Right lobe of liver (tissue), 6 donors: ENCODE results near the gene CHD9NB. TPM values are rescaled to one million over a fixed set of nuclear protein-coding genes. Genes with fewer than 3 reads are reported as not detected.
A peak's percentile ranks its signal among the peaks of the same experiment; 100 is the strongest.

Experiments
- ATAC-seq, 4 donors: fragments of 200-7000 bp; cut with Tn5 transposase; one replicate each; pipeline ENCODE4 v1.9.1; 2020; ENCODE audit warnings: mild to moderate bottlenecking in 4 of 4, moderate library complexity in 4 of 4
- DNase-seq, 3 donors: peaks; one replicate each; pipeline ENCODE4 v3.0.0-alpha.2; 2020
- H3K27ac ChIP-seq, 3 donors: fragments of 200-600 bp; one replicate each; pipeline ENCODE4 v1.8.0; 2022
- H3K27me3 ChIP-seq, 2 donors: fragments of 200-600 bp; one replicate each; pipeline ENCODE4 v1.8.0; 2022
- H3K36me3 ChIP-seq, 4 donors: fragments of 200-600 bp; sonication (generic) in 1 of 4; one replicate each; pipeline versions ENCODE4 v1.5.1 to v1.8.0; 2017 to 2022; ENCODE audit warnings: control low read depth in 1 of 4
- H3K4me1 ChIP-seq, 4 donors: fragments of 200-600 bp; sonication (generic) in 1 of 4; one replicate each; pipeline versions ENCODE4 v1.5.1 to v1.8.0; 2017 to 2022; ENCODE audit warnings: control low read depth in 1 of 4
- H3K4me3 ChIP-seq, 3 donors: fragments of 200-600 bp; one replicate each; pipeline ENCODE4 v1.8.0; 2022
- H3K9me3 ChIP-seq, 4 donors: fragments of 200-600 bp; sonication (generic) in 1 of 4; one replicate each; pipeline versions ENCODE4 v1.5.1 to v1.8.0; 2017 to 2022; ENCODE audit warnings: control low read depth in 1 of 4
- POLR2A ChIP-seq: fragments of 450-650 bp; IDR thresholded peaks from one replicate; pipeline ENCODE4 v1.6.1; 2017; ENCODE audit warnings: antibody characterized with exemption, mild to moderate bottlenecking
- WGBS: methylation state at CpG from one replicate; pipeline ENCODE4 v1.1.6; 2018; ENCODE audit warnings: low coverage, low lambda C conversion rate; ENCODE audit not compliant: insufficient coverage; ENCODE audit errors: missing lambda C conversion rate; 5-methylcytosine and 5-hydroxymethylcytosine counted together
- intact Hi-C, 2 donors: fragments of 100-400 bp; cut with DNase I; formaldehyde crosslinking; loops; one replicate each; pipeline versions ENCODE4 v1.11.2 to v1.14.1; 2022
- total RNA-seq, 6 experiments: library from RNA; depleted of rRNA in 2 of 6; stranded (reverse); fragments of >200 nt in 2 of 6; fragmentation: NEBNext Ultra II Directional in 3 of 6; extraction: Animal tissue kit (Norgen Biotek cat#: 25700) in 3 of 6; gene quantifications; one replicate each; pipeline versions ENCODE4 v1.1.0 to v1.2.4, GENCODE V29; 2016 to 2023
- TF ChIP-seq, protein P1 (sequence below), 4 donors: fragments of 200-600 bp in 3 of 4; fragments of 450-650 bp in 1 of 4; IDR thresholded peaks; one replicate each; pipeline versions ENCODE4 v1.5.1 to v1.8.0; 2016 to 2022; ENCODE audit warnings: antibody characterized with exemption in 4 of 4, mild to moderate bottlenecking in 2 of 4
- donor health status: DM: no; HTN: yes; CAD: no.
- donor health status: DM: no; HTN: no; CAD: no.
- donor health status: DM: no; HTN: no; CAD: no.
- donor health status: DM: no; HTN: yes; CAD: no.
- donor health status: DM: no; HTN: yes; CAD: no.

CHD9NB gene
- total RNA-seq, 6 experiments from 2014 or later: 0.25 to 0.59 (median 0.39) TPM; not detected in 2

DNA sequence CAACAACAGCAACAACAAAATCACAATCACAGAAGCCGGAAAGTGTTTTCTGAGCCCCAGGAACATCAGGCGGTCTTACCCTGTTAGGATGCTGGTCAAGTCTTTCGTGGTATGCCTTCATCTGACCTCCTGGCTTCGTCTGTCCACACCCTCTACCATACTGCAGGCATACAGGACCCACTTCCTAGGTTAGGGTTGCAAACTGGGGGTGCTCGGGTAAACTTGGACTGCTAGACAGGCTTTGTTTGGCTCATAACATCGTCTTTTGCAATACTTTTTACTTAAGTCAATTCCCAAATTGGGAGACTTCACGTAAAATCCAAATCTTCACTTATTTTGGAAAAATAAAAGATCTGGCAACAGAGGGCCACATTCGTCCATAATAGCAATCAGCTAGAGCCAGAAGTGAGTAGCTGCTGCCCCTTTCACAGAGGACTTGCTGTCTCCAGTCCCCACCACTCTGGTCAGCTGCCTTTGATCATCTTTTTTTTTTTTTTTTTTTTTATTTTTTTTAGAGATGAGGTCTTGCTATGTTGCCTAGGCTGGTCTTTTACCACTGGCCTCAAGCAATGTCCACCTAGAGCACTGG is 32.1 kb upstream of the CHD9NB start:
- ATAC-seq (no peak), DNase-seq (no peak)
- Histone ChIP-seq H3K36me3 (no peaks in the 10 kb centered on the region), H3K27me3 (no peaks in the 10 kb centered on the region), H3K27ac (peak overlapping the region; percentile 54 to 59 (median 56)), H3K4me3 (no peak overlapping the region), H3K4me1 (peaks cover 0 to 75% (median 24%) of the 10 kb centered on the region in 4 donors), H3K9me3 (no peaks in the 10 kb centered on the region)
- intact Hi-C loops: no loop called here
- 76% methylated on average over 5 of the region's 8 CpGs for WGBS
- TF ChIP-seq POLR2A: no peak
- TF ChIP-seq, protein P1, sequence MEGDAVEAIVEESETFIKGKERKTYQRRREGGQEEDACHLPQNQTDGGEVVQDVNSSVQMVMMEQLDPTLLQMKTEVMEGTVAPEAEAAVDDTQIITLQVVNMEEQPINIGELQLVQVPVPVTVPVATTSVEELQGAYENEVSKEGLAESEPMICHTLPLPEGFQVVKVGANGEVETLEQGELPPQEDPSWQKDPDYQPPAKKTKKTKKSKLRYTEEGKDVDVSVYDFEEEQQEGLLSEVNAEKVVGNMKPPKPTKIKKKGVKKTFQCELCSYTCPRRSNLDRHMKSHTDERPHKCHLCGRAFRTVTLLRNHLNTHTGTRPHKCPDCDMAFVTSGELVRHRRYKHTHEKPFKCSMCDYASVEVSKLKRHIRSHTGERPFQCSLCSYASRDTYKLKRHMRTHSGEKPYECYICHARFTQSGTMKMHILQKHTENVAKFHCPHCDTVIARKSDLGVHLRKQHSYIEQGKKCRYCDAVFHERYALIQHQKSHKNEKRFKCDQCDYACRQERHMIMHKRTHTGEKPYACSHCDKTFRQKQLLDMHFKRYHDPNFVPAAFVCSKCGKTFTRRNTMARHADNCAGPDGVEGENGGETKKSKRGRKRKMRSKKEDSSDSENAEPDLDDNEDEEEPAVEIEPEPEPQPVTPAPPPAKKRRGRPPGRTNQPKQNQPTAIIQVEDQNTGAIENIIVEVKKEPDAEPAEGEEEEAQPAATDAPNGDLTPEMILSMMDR (IDR thresholded peaks at IDR 0.05): no peak

DNA sequence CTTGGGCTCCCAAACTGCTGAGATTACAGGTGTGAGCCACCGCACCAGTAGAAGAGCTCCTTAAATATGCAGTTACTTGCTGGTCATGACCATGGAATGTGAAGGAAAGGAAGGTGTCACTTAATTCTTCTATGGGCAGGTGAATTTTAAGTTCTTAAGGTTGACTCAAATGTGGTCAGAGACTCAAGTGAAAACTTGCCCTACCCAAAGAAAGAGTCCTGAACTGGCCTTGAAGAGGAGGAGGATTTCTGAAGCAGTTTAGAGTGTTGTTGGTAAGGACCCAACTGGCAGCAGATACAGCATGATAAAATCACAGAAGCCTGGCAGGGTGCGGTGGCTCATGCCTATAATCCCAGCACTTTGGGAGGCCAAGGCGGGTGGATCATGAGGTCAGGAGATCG is 31.4 kb upstream of the CHD9NB start:
- no peak for TF ChIP-seq POLR2A
- TF ChIP-seq, protein P1 (IDR thresholded peaks at IDR 0.05): no peak
- WGBS: 72% methylated on average over 4 of the region's 4 CpGs

DNA sequence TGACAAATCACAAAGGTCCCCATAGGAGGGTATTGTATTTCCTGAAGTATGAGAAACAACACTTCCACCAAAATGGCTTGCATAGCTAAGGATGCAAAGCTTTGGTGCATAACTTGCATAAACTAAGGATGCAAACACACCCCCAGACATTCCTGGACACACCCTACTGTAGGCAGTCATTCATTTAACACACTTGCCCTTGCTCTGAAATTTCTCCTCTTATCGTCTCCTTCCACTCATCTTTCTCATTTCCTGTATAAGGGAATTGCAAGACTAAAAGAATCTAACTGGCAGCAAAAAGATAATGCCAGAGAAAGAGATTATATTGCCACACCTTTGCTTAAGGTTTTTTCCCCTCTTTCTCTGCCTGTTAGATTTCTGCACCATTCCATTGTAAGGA is 30.4 kb upstream of the CHD9NB start:
- no peak for DNase-seq
- Histone ChIP-seq H3K27me3 (no peaks in the 10 kb centered on the region), H3K4me3 (no peak overlapping the region), H3K4me1 (peaks cover 0 to 62% (median 20%) of the 10 kb centered on the region in 4 donors), H3K27ac (no peak overlapping the region), H3K9me3 (no peaks in the 10 kb centered on the region), H3K36me3 (no peaks in the 10 kb centered on the region)
- ATAC-seq: no peak
- TF ChIP-seq, protein P1 (IDR thresholded peaks at IDR 0.05): no peak
- TF ChIP-seq POLR2A: no peak
- intact Hi-C loops: no loop called here
- WGBS: 78% methylated on average over 1 of the region's 1 CpG

More for the DNA sequence above, 31.4 kb upstream of the CHD9NB start:
- intact Hi-C loops: no loop called here
- Histone ChIP-seq H3K27me3 (no peaks in the 10 kb centered on the region), H3K9me3 (no peaks in the 10 kb centered on the region), H3K4me3 (no peak overlapping the region), H3K36me3 (no peaks in the 10 kb centered on the region), H3K27ac (no peak overlapping the region), H3K4me1 (peaks cover 0 to 68% (median 23%) of the 10 kb centered on the region in 4 donors)
- ATAC-seq: no peak
- no peak for DNase-seq

DNA sequence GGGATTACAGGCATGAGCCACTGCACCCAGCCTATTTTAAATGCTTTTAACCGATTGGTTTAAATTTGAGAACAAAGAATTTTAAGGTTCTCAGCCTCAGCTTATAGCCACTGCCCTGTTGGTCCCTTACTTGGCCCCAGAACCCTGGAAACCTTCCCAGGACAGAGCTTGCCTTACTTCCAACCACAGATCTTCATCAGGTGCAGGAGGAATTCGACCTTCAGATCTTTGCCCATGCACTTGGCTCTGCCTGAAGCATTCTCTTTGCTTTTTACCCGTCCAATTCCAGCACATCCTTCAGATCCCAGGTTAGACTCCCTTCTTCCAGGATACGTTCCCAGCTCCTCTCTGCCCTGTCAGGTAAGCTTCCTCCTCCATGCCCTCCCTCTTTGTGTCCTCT is 29.8 kb upstream of the CHD9NB start:
- H3K4me1 ChIP-seq: peaks cover 0 to 69% (median 23%) of the 10 kb centered on the region in 4 donors
- intact Hi-C loops: no loop called here
- H3K27ac ChIP-seq: no peak overlapping the region

More for the DNA sequence above, 29.8 kb upstream of the CHD9NB start:
- Histone ChIP-seq H3K9me3 (no peaks in the 10 kb centered on the region), H3K27me3 (no peaks in the 10 kb centered on the region), H3K4me3 (no peak overlapping the region), H3K36me3 (no peaks in the 10 kb centered on the region)
- ATAC-seq: peak in 3 of 4 donors; percentile 31 to 72 (median 45)
- 40% methylated on average over 4 of the region's 4 CpGs for WGBS
- TF ChIP-seq, protein P1 (IDR thresholded peaks at IDR 0.05): no peak
- no peak for TF ChIP-seq POLR2A
- DNase-seq: peak in 2 of 3 donors; percentile 59 to 82
